GM18868 (cell line): ENCODE data around the gene CDK6.
"Not testable (repeated sequence)": the region's sequence is repeated elsewhere in the genome, so short reads cannot be mapped to it uniquely, and the experiment has no call there.

Experiments used
- ATAC-seq: cut with Tn5 transposase; IDR thresholded peaks from one replicate; pipeline ENCODE4 v1.9.1; 2021; ENCODE audit warnings: mild to moderate bottlenecking, moderate library complexity; ENCODE audit not compliant: unreplicated experiment

Gene CDK6

GRCh38 chr7:92763636-92764423 lies 72.5 kb downstream of the CDK6 start:
- no peak for ATAC-seq

DNA sequence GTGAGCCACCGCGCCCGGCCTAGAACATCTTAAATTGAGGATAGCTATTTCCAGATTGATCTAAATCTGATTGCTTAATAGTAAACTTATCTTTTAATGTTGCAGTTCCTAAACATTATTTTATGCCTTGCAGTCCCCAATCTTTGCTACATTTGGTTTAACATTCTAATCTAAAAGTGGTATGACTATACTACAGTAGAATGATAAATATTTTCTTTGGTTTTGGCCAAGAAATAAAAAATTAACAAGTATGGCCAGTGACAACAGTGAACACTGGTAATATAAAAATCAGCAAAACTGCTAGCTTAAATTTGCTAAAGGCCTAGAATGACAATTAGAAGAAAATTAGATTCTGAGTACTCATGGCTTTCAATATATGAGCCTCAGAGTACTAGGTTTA lies 73.5 kb downstream of the CDK6 start:
- no peak for ATAC-seq

DNA sequence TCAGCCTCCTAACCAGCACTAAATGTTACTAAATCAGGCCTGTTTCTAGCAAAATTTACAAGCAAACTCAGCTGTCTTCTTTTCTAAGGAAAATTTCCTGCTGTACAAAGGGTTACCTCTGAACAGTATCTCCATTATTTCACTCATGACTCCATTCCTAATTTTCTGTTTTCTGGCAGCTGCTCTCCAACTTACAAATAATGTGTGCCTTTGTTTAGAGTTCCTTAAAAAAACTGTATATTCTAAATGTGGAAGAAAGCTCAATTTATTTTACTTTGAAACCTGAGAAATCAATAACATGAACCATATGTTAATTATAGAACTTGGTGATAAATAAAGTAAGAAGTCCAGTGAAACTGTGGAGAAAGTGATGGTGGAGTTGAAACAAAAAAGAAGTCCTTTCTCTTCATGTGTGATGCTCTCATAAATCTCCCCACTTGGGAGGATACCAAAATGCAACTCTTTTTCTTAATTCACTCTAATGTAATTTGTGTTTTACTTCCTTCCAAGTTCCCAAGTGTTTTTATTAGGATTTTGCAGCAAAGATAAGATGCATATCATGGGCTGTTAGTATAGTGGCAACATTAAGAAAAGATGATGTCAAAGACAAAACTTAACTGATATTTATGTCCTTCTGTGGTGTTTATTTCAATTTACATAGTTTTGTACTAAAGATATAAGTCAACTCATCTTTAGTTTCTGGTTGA lies 74.8 kb downstream of the CDK6 start:
- no peak for ATAC-seq

- no peak for ATAC-seq
Observed at GRCh38 chr7:92758796-92759431, 77.5 kb downstream of the CDK6 start.

DNA sequence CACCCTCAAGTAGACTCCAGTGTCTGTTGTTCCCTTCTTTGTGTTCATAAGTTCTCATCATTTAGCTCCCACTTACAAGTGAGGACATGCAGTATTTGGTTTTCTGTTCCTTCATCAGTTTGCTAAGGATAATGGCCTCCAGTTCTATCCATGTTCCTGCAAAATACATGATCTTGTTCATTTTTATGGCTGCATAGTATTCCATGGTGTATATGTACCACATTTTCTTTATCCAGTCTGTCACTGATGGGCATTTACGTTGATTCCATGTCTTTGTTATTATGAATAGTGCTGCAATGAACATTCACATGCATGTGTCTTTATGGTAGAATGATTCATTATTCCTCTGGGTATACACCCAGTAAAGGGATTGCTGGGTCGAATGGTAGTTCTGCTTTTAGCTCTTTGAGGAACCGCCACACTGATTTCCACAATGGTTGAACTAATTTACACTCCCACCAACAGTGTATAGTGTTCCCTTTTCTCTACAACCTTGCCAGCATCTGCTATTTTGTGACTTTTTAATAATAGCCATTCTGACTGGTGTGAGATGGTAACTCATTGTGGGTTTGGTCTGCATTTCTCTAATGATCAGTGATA lies 79.0 kb downstream of the CDK6 start:
- ATAC-seq = not testable (repeated sequence)

DNA sequence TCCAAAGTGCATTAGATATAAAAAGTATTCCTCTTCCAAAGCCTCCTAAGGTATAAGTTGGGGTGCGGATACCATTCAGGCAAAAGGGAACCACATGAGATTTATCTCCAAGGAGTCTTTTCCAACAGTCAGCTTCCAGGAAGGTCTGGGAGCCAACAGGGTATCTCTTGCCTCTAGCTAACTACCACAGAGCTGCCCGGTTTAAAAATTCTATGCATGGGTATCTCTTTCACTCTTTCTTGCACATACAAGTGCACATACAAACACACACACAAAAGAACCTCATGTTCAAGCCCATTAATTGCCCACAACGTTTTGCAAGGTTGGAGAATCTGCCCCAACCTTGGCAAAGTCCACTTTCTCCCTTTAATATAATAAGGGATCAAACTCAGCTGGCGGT lies 80.7 kb downstream of the CDK6 start:
- no peak for ATAC-seq

GRCh38 chr7:92754919-92755581 lies 81.3 kb downstream of the CDK6 start:
- ATAC-seq = peak; percentile 62

DNA sequence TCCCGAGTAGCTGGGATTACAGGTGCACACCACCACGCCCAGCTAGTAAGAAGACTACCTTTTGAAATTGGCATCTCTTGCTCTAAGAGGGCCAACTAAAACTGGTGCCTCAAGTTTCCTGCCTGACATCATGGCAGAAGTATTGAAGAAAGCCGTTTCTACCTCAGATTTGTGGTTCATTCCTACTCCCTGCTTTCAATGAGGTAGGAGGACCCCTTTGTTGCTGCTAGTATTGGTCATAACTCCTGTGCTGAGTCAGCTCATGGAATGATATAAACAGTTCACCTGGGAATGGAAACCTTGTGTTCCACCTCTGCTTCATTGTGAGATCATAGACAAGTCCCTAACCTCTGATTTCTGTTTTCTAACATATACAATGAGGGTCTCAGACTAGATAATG lies 82.8 kb downstream of the CDK6 start:
- ATAC-seq = no peak

DNA sequence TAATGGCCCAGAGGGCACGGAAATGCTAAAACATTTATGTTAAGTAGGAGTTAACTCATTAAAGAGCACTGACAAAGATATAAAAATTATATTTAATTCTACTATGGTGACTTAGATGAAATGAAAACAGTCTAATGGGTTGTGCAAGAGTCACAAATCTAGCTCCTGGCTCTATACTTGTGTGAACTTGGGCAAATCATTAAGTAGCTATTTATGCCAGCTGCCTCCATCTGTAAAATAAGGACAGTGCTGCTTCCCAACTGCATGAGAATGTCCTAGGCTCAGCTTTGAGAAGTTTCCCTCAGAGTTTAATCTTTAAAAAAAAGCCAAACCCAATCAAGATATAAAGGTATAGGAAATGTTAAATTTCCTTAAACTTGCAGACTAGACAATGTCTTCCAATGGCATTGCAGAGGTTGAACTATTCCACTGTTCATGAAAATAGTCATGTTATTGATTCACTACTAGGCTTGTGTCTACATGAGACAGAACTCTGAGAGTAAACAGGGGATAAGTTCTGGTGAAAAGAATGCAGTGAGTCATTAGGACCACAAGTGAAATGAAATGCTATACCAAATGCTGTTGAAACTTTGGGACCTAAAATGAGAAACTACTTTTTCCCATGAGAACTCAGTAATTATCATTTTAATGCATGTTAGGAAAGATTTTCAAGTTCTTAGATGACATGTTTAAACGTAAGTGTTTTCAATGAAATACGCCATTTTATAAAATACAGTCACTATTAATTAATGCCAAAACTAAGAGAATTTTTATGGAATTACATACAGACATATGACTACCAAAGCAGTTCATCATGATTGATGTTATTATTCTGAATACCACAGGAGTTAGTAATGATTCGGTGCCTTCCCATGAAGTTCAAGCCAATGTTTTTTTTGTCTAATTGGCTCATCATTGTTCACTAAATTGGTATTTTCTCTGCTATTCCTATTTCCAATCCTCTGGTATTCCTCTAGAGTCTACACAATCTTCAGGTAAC lies 84.2 kb downstream of the CDK6 start:
- ATAC-seq = no peak

- ATAC-seq = no peak
Observed at GRCh38 chr7:92750946-92751345, 85.4 kb downstream of the CDK6 start.

DNA sequence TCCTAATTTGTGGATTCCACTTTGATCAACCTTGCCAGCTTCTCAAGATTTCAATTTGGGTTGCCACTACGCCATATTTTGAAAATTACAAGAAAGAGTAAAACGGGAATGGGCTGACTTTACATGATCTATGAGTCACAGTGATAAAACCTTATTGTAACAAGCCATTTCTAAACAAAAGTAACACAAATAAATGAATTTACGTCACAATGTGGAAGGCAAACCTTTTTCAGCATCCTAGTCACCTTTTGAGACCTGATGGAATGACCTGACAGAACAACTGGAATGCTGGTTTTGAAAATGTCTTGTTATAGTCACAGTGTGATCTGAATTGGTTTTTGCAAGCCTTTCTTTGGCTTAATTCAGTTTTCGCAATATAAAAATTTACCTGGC lies 85.9 kb downstream of the CDK6 start:
- no peak for ATAC-seq

GRCh38 chr7:92749832-92750446 lies 86.4 kb downstream of the CDK6 start:
- no peak for ATAC-seq

GRCh38 chr7:92749327-92749755 lies 87.0 kb downstream of the CDK6 start:
- no peak for ATAC-seq

- ATAC-seq = no peak
Observed at GRCh38 chr7:92748495-92748894, 87.9 kb downstream of the CDK6 start.

GRCh38 chr7:92747041-92747835 lies 89.1 kb downstream of the CDK6 start:
- ATAC-seq = no peak

- ATAC-seq = no peak
Observed at GRCh38 chr7:92745241-92745640, 91.1 kb downstream of the CDK6 start.

GRCh38 chr7:92744180-92744579 lies 92.2 kb downstream of the CDK6 start:
- not testable (repeated sequence) for ATAC-seq

- no peak for ATAC-seq
Observed at GRCh38 chr7:92742186-92742585, 94.2 kb downstream of the CDK6 start.
